Type B pancreatic cell (in vitro differentiated cells): ENCODE results near the gene GNB3. TPM values are rescaled to one million over a fixed set of nuclear protein-coding genes. Genes with fewer than 3 reads are reported as not detected.

Experiments
- DNase-seq: peaks from one replicate; pipeline ENCODE4 v3.0.0; 2021; ENCODE audit warnings: mixed read lengths; ENCODE audit not compliant: unreplicated experiment; ENCODE audit errors: extremely low spot score
- H3K27ac Mint-ChIP-seq: 2 replicates; pipeline ENCODE4 v1.8.0; 2021; ENCODE audit warnings: mild to moderate bottlenecking, mixed read lengths
- H3K27me3 Mint-ChIP-seq: 2 replicates; pipeline ENCODE4 v1.8.0; 2021; ENCODE audit warnings: mixed read lengths
- H3K36me3 Mint-ChIP-seq: 2 replicates; pipeline ENCODE4 v1.8.0; 2021; ENCODE audit warnings: mixed read lengths
- H3K4me1 Mint-ChIP-seq: one replicate; pipeline ENCODE4 v1.8.0; 2021; ENCODE audit warnings: mixed read lengths; ENCODE audit not compliant: unreplicated experiment
- H3K4me3 Mint-ChIP-seq: 2 replicates; pipeline ENCODE4 v1.8.0; 2021; ENCODE audit warnings: mild to moderate bottlenecking, mixed read lengths
- H3K9me3 Mint-ChIP-seq: 2 replicates; pipeline ENCODE4 v1.8.0; 2021; ENCODE audit warnings: mixed read lengths
- total RNA-seq: library from RNA; stranded (reverse); gene quantifications from 2 replicates; pipeline ENCODE4 v1.2.1, GENCODE V29; 2021; ENCODE audit warnings: low replicate concordance
- TF ChIP-seq, protein P1 (sequence below): fragments of 200-600 bp; sonication (generic); conservative IDR thresholded peaks from 2 replicates; pipeline ENCODE4 v1.5.0; 2021; ENCODE audit warnings: antibody characterized with exemption, mild to moderate bottlenecking

Gene GNB3
- total RNA-seq, 1 donor from 2014 or later, result 25.2 TPM

GRCh38 chr12:6799147-6799546 lies 41.6 kb upstream of the GNB3 start:
- H3K4me1 Mint-ChIP-seq, result no peaks in the 10 kb centered on the region
- DNase-seq, result no peak
- H3K36me3 Mint-ChIP-seq, result peaks cover 2% of the 10 kb centered on the region
- TF ChIP-seq, protein P1, sequence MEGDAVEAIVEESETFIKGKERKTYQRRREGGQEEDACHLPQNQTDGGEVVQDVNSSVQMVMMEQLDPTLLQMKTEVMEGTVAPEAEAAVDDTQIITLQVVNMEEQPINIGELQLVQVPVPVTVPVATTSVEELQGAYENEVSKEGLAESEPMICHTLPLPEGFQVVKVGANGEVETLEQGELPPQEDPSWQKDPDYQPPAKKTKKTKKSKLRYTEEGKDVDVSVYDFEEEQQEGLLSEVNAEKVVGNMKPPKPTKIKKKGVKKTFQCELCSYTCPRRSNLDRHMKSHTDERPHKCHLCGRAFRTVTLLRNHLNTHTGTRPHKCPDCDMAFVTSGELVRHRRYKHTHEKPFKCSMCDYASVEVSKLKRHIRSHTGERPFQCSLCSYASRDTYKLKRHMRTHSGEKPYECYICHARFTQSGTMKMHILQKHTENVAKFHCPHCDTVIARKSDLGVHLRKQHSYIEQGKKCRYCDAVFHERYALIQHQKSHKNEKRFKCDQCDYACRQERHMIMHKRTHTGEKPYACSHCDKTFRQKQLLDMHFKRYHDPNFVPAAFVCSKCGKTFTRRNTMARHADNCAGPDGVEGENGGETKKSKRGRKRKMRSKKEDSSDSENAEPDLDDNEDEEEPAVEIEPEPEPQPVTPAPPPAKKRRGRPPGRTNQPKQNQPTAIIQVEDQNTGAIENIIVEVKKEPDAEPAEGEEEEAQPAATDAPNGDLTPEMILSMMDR, result no peak
- H3K9me3 Mint-ChIP-seq, result peaks cover 3% of the 10 kb centered on the region
- no peak overlapping the region for H3K27ac Mint-ChIP-seq
- H3K27me3 Mint-ChIP-seq, result peaks cover 18% of the 10 kb centered on the region
- no peak overlapping the region for H3K4me3 Mint-ChIP-seq

DNA sequence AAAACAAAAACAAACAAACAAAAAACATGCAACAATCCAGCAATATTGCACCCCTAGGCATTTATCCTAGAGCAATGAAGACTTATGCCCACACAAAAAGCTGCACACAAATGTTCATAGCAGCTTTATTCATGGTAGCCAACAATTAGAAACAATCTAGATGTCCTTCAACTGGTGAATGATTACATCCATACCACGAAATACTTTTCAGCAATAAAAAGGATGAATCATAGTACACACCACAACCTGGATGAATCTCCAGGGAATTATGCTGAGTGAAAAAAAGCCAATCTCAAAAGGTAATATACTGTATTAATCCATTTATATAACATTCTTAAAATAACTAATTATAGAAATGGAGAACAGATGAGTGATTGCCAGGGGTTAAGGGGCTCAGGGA lies 33.6 kb upstream of the GNB3 start:
- H3K36me3 Mint-ChIP-seq, result peaks cover 3% of the 10 kb centered on the region
- no peak for DNase-seq
- peaks cover 5% of the 10 kb centered on the region for H3K9me3 Mint-ChIP-seq
- H3K27ac Mint-ChIP-seq, result no peak overlapping the region
- H3K4me1 Mint-ChIP-seq, result no peaks in the 10 kb centered on the region
- TF ChIP-seq, protein P1, result no peak
- H3K4me3 Mint-ChIP-seq, result no peak overlapping the region
- peaks cover 13% of the 10 kb centered on the region for H3K27me3 Mint-ChIP-seq

GRCh38 chr12:6809056-6809455 lies 31.7 kb upstream of the GNB3 start:
- Mint-ChIP-seq H3K9me3 (peaks cover 3% of the 10 kb centered on the region), H3K36me3 (peaks cover 2% of the 10 kb centered on the region), H3K27ac (no peak overlapping the region), H3K27me3 (peaks cover 22% of the 10 kb centered on the region), H3K4me3 (no peak overlapping the region), H3K4me1 (no peaks in the 10 kb centered on the region)
- DNase-seq, result no peak
- TF ChIP-seq, protein P1, result no peak

DNA sequence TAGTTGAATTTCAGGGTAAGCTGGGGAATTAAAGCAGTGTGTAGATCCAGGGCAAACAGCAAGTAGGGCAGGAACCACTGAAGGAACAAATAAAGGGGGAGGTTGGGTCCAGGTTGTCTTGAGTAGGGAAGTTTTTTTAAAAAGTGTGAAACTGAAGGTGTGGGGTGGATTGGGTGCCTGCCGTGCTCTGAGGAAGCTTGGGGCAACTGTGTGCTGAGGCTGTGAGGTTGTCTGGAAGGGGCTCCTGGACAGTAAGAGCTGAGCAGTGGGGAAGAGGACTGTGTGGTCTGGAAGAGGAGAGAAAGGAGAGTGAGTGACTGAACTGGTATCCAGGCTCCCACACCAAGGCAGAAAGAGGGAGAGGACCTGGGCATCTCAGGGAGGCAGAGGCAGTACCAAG lies 30.0 kb upstream of the GNB3 start:
- H3K27ac Mint-ChIP-seq, result no peak overlapping the region
- TF ChIP-seq, protein P1, result no peak
- H3K9me3 Mint-ChIP-seq, result no peaks in the 10 kb centered on the region
- DNase-seq, result no peak
- H3K27me3 Mint-ChIP-seq, result peaks cover 35% of the 10 kb centered on the region
- no peaks in the 10 kb centered on the region for H3K4me1 Mint-ChIP-seq
- H3K4me3 Mint-ChIP-seq, result no peak overlapping the region
- no peaks in the 10 kb centered on the region for H3K36me3 Mint-ChIP-seq

GRCh38 chr12:6813363-6813762 lies 27.4 kb upstream of the GNB3 start:
- Mint-ChIP-seq H3K4me3 (no peak overlapping the region), H3K27me3 (peaks cover 41% of the 10 kb centered on the region), H3K27ac (no peak overlapping the region), H3K4me1 (peaks cover 14% of the 10 kb centered on the region), H3K9me3 (no peaks in the 10 kb centered on the region), H3K36me3 (no peaks in the 10 kb centered on the region)
- TF ChIP-seq, protein P1, result no peak
- DNase-seq, result no peak

DNA sequence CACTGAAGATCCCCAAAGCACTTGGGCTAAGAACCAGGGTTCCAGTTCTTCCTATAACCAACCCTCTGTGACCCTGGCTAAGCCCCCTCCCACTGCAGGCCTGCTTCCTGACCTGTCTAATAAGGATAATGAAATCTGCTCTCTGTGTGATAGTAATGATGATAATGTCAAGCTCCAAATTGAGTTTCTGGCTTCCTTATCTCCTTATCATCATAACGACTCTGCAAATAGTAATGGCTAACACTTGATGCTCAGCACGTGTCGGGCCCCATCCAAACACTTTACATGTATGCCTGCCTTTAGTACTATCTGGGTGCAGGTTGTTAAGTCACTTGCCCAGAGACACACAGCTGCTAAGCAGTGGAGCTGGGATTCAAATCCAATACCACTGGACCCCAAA lies 24.1 kb upstream of the GNB3 start:
- peaks cover 39% of the 10 kb centered on the region for H3K4me1 Mint-ChIP-seq
- no peak overlapping the region for H3K4me3 Mint-ChIP-seq
- TF ChIP-seq, protein P1, result no peak
- H3K9me3 Mint-ChIP-seq, result no peaks in the 10 kb centered on the region
- peaks cover 45% of the 10 kb centered on the region for H3K27me3 Mint-ChIP-seq
- DNase-seq, result no peak
- H3K27ac Mint-ChIP-seq, result no peak overlapping the region
- no peaks in the 10 kb centered on the region for H3K36me3 Mint-ChIP-seq
